Panc1 (cell line): ENCODE data around the gene CALML4. TPM values are rescaled to one million over a fixed set of nuclear protein-coding genes. Genes with fewer than 3 reads are reported as not detected.

ENCODE experiments used
- ATAC-seq: fragments of 200-7000 bp; cut with Tn5 transposase; 2 replicates; pipeline ENCODE4 v1.9.1; 2020; ENCODE audit warnings: mild to moderate bottlenecking, moderate library complexity
- BruUV-seq: library from RNA; stranded (reverse); fragments of 400-500 nt; replicated peaks from 2 replicates; lab custom pipeline; 2021; lab: Mats Ljungman, UMichigan
- CTCF ChIA-PET: fragments of 300-600 bp; sonication (Branson Sonifier 250); formaldehyde crosslinking; loops from one replicate; lab custom pipeline; 2022; ENCODE audit warnings: antibody characterized with exemption; lab: Charles Lee
- POLR2A ChIA-PET: fragments of 300-600 bp; sonication (Branson Sonifier 250); formaldehyde crosslinking; loops from one replicate; lab custom pipeline; 2022; ENCODE audit warnings: antibody characterized with exemption; lab: Charles Lee
- DNase-seq: peaks from one replicate; pipeline ENCODE4 v3.0.0-alpha.2; 2010; ENCODE audit warnings: low read depth, low spot score
- H3K27ac ChIP-seq: 2 replicates; pipeline ENCODE4 v1.5.1; 2011; ENCODE audit warnings: mild to moderate bottlenecking, low read length, inconsistent platforms
- H3K27me3 ChIP-seq: fragments of 200-500 bp; sonication (Bioruptor generic); 2 replicates; pipeline ENCODE4 v1.6.0; 2014; ENCODE audit warnings: low read length, inconsistent platforms; ENCODE audit not compliant: control insufficient read depth, insufficient read depth
- H3K36me3 ChIP-seq: fragments of 200-500 bp; sonication (Bioruptor generic); 2 replicates; pipeline ENCODE4 v1.5.1; 2014; ENCODE audit warnings: inconsistent platforms, mild to moderate bottlenecking, low read length, moderate library complexity; ENCODE audit not compliant: control insufficient read depth, insufficient read depth
- H3K4me1 ChIP-seq: 2 replicates; pipeline ENCODE4 v1.5.1; 2011; ENCODE audit warnings: inconsistent platforms, mild to moderate bottlenecking, low read length, moderate library complexity; ENCODE audit not compliant: control insufficient read depth, insufficient read depth
- H3K4me3 ChIP-seq, 2 experiments: 2 replicates each; pipeline ENCODE4 v1.5.1; 2011 to 2012; ENCODE audit warnings: low read depth in 2 of 2, low read length in 2 of 2, mild to moderate bottlenecking in 2 of 2, inconsistent platforms in 1 of 2, moderate library complexity in 1 of 2
- H3K9me3 ChIP-seq: fragments of 200-500 bp; sonication (Bioruptor generic); 2 replicates; pipeline ENCODE4 v1.5.1; 2014; ENCODE audit warnings: low read depth, mild to moderate bottlenecking, inconsistent platforms, low read length, moderate library complexity; ENCODE audit not compliant: control insufficient read depth, insufficient read depth
- CTCF ChIP-seq: fragments of 450-650 bp; IDR thresholded peaks from 2 replicates; pipeline ENCODE4 v1.5.1; 2017; ENCODE audit warnings: mild to moderate bottlenecking
- POLR2AphosphoS5 ChIP-seq: IDR thresholded peaks from 2 replicates; pipeline ENCODE4 v1.6.1; 2012; ENCODE audit warnings: mild to moderate bottlenecking, low read depth, low read length, moderate library complexity
- REST ChIP-seq, 2 experiments: IDR thresholded peaks; 2 replicates each; pipeline ENCODE4 v1.6.1; 2011 to 2012; ENCODE audit warnings: low read depth in 2 of 2, control low read depth in 1 of 2, low read length in 1 of 2, mild to moderate bottlenecking in 1 of 2, moderate library complexity in 1 of 2; ENCODE audit not compliant: insufficient read depth in 1 of 2
- SIN3A ChIP-seq: IDR thresholded peaks from 2 replicates; pipeline ENCODE4 v1.6.1; 2012; ENCODE audit warnings: low read depth, mild to moderate bottlenecking, low read length, moderate library complexity, borderline replicate concordance; ENCODE audit not compliant: insufficient read depth
- TCF7L2 ChIP-seq: IDR thresholded peaks from 2 replicates; pipeline ENCODE4 v1.6.1; 2011; ENCODE audit warnings: mild to moderate bottlenecking, low read depth, low read length, inconsistent platforms
- in situ Hi-C: cut with HindIII; loops from 2 replicates; pipeline ENCODE4 v1.10.0; 2016; ENCODE audit warnings: low sequenced_read_pairs, low pct_unique_long_range_greater_than_20kb
- intact Hi-C: fragments of 100-400 bp; cut with micrococcal nuclease; formaldehyde crosslinking; loops from one replicate; pipeline ENCODE4 v1.10.0; 2022; ENCODE audit not compliant: unreplicated experiment
- total RNA-seq: library from RNA; stranded (reverse); gene quantifications from one replicate; pipeline ENCODE4 v1.2.1, GENCODE V29; 2021; ENCODE audit not compliant: unreplicated experiment

CALML4 gene
- total RNA-seq, 1 experiment from 2014 or later: 5.4 TPM

GRCh38 chr15:68199340-68199739 is 5.8 kb downstream of the CALML4 start:
- no peak for ATAC-seq
- Histone ChIP-seq H3K9me3 (no peaks in the 10 kb centered on the region), H3K27me3 (no peaks in the 10 kb centered on the region), H3K4me1 (peaks cover 5% of the 10 kb centered on the region; the same call in 1 of the 2 replicates), H3K4me3 (no peak overlapping the region), H3K36me3 (no peaks in the 10 kb centered on the region), H3K27ac (no peak overlapping the region)
- CTCF ChIA-PET: no interaction called here
- intact Hi-C loops (no loop called here), in situ Hi-C loops (no loop called here)
- POLR2A ChIA-PET: interaction anchor here (0.6 kb wide), 1 partner anchor 24 kb away, joined by 3 read pairs; no protein-coding TSS in a partner anchor
- DNase-seq: no peak
- no TSS peak for BruUV-seq
- TF ChIP-seq CTCF (no peak), TCF7L2 (peak; percentile 65), POLR2AphosphoS5 (no peak), SIN3A (no peak), REST (IDR thresholded peaks at IDR 0.05; ENCODE audit: insufficient read depth in 1 of 2, low read depth in 2 of 2, low read length in 1 of 2) (no peak)

GRCh38 chr15:68197661-68198437 is 7.3 kb downstream of the CALML4 start:
- H3K9me3 ChIP-seq: no peaks in the 10 kb centered on the region
- TF ChIP-seq CTCF: no peak
- TF ChIP-seq REST (IDR thresholded peaks at IDR 0.05; ENCODE audit: insufficient read depth in 1 of 2, low read depth in 2 of 2, low read length in 1 of 2): no peak
- TF ChIP-seq SIN3A: no peak
- no peak for TF ChIP-seq TCF7L2
- no peak overlapping the region for H3K4me3 ChIP-seq
- no peak overlapping the region for H3K27ac ChIP-seq
- peaks cover 5% of the 10 kb centered on the region; the same call in 1 of the 2 replicates for H3K4me1 ChIP-seq
- no peak for ATAC-seq
- ChIA-PET POLR2A (interaction anchor here (0.6 kb wide), 1 partner anchor 698 kb away, joined by 22 read pairs; no protein-coding TSS in a partner anchor), CTCF (no interaction called here)
- H3K27me3 ChIP-seq: no peaks in the 10 kb centered on the region
- in situ Hi-C loops (no loop called here), intact Hi-C loops (no loop called here)
- H3K36me3 ChIP-seq: no peaks in the 10 kb centered on the region
- no TSS peak for BruUV-seq
- no peak for DNase-seq
